H1 (cell line): ENCODE measurements around the gene SNX30. TPM values are rescaled to one million over a fixed set of nuclear protein-coding genes. Genes with fewer than 3 reads are reported as not detected.

Source experiments
- CTCF ChIA-PET: fragments of 300-600 bp; sonication (Branson Sonifier 250); formaldehyde crosslinking; loops from one replicate; lab custom pipeline; 2021; ENCODE audit not compliant: partially characterized antibody; lab: Charles Lee
- POLR2A ChIA-PET: fragments of 300-600 bp; sonication (Branson Sonifier 250); formaldehyde crosslinking; loops from one replicate; lab custom pipeline; 2021; ENCODE audit warnings: inconsistent platforms; ENCODE audit not compliant: partially characterized antibody; lab: Charles Lee
- DNase-seq, 2 experiments: peaks; one replicate each; pipeline versions ENCODE4 v3.0.0 to v3.0.0-alpha.2; 2010 to 2022; ENCODE audit warnings: low spot score in 2 of 2, low read depth in 1 of 2, mixed read lengths in 1 of 2
- FAIRE-seq: peaks from 2 replicates; lab custom pipeline; 2011; peaks lifted over from hg19 to GRCh38; lab: Jason Lieb, UNC
- H2AFZ ChIP-seq: 2 replicates; pipeline ENCODE4 v1.8.1; 2012; ENCODE audit warnings: low read length, inconsistent platforms
- H2AK5ac ChIP-seq: 2 replicates; pipeline ENCODE4 v1.6.1; 2013; ENCODE audit warnings: low read depth, low read length
- H2BK120ac ChIP-seq: replicated peaks from 2 replicates; pipeline ENCODE3; 2013; ENCODE audit warnings: low read depth, low read length, inconsistent platforms
- H2BK12ac ChIP-seq: 2 replicates; pipeline ENCODE4 v1.6.1; 2013; ENCODE audit warnings: low read depth, low read length
- H2BK15ac ChIP-seq: 2 replicates; pipeline ENCODE4 v1.6.1; 2013; ENCODE audit warnings: low read length
- H2BK20ac ChIP-seq: 2 replicates; pipeline ENCODE4 v1.6.1; 2013; ENCODE audit warnings: low read length
- H2BK5ac ChIP-seq: 2 replicates; pipeline ENCODE4 v1.6.1; 2013; ENCODE audit warnings: low read depth, low read length
- H3K14ac ChIP-seq: 2 replicates; pipeline ENCODE4 v1.6.1; 2013; ENCODE audit warnings: inconsistent platforms; ENCODE audit not compliant: insufficient read length
- H3K18ac ChIP-seq: 2 replicates; pipeline ENCODE4 v1.6.1; 2013; ENCODE audit warnings: low read length; ENCODE audit errors: extremely low read depth
- H3K23ac ChIP-seq: 2 replicates; pipeline ENCODE4 v1.6.1; 2013; ENCODE audit warnings: inconsistent platforms; ENCODE audit not compliant: insufficient read length
- H3K23me2 ChIP-seq: 2 replicates; pipeline ENCODE4 v1.6.1; 2013; ENCODE audit warnings: low read depth, low read length
- H3K27ac ChIP-seq: 2 replicates; pipeline ENCODE4 v1.6.1; 2011; ENCODE audit warnings: low read depth, low read length, inconsistent platforms
- H3K27me3 ChIP-seq, 4 experiments: replicated peaks in 1 of 4; 1 replicate in 1 of 4; 2 replicates in 3 of 4; pipeline versions ENCODE4 v1.6.1 to v1.8.1; 2011 to 2013; ENCODE audit warnings: low read length in 3 of 4, mild to moderate bottlenecking in 3 of 4, inconsistent platforms in 2 of 4, mixed read lengths in 2 of 4, moderate library complexity in 1 of 4; ENCODE audit not compliant: control insufficient read depth in 3 of 4, insufficient read depth in 3 of 4; ENCODE audit errors: extremely low read depth in 1 of 4
- H3K36me3 ChIP-seq, 4 experiments: 2 replicates each; pipeline versions ENCODE4 v1.6.1 to v1.8.1; 2011 to 2013; ENCODE audit warnings: mild to moderate bottlenecking in 4 of 4, low read length in 3 of 4, moderate library complexity in 2 of 4, control low read depth in 1 of 4, inconsistent platforms in 1 of 4; ENCODE audit not compliant: insufficient read depth in 4 of 4, control insufficient read depth in 2 of 4
- H3K4ac ChIP-seq: replicated peaks from 2 replicates; pipeline ENCODE3; 2013; ENCODE audit warnings: low read length, low read depth, mixed read lengths, inconsistent platforms; ENCODE audit not compliant: insufficient read length
- H3K4me1 ChIP-seq, 4 experiments: replicated peaks in 1 of 4; 1 replicate in 1 of 4; 2 replicates in 3 of 4; pipeline versions ENCODE4 v1.6.1 to v1.8.1; 2011 to 2013; ENCODE audit warnings: low read length in 3 of 4, inconsistent platforms in 2 of 4, mixed read lengths in 1 of 4; ENCODE audit not compliant: insufficient read depth in 4 of 4, control insufficient read depth in 3 of 4
- H3K4me2 ChIP-seq, 2 experiments: 2 replicates each; pipeline versions ENCODE4 v1.6.1 to v1.8.1; 2011 to 2013; ENCODE audit warnings: low read depth in 2 of 2, low read length in 2 of 2, control low read depth in 1 of 2, inconsistent platforms in 1 of 2, mild to moderate bottlenecking in 1 of 2; ENCODE audit not compliant: insufficient read depth in 1 of 2
- H3K4me3 ChIP-seq, 4 experiments: fragments of 200-600, 300-600 bp in 1 of 4; sonication (generic), shearing (Covaris generic), sonication (Bioruptor Twin) in 1 of 4; 2 replicates each; pipeline versions ENCODE4 v1.5.1 to v1.8.1; 2011 to 2016; ENCODE audit warnings: low read length in 4 of 4, low read depth in 3 of 4, control low read depth in 2 of 4, inconsistent platforms in 2 of 4, mild to moderate bottlenecking in 2 of 4, mixed read lengths in 1 of 4, moderate library complexity in 1 of 4; ENCODE audit not compliant: insufficient read depth in 2 of 4; ENCODE audit errors: extremely low read depth in 1 of 4
- H3K56ac ChIP-seq: replicated peaks from 2 replicates; pipeline ENCODE3; 2013; ENCODE audit warnings: low read depth, mild to moderate bottlenecking, mixed read lengths, low read length, inconsistent platforms; ENCODE audit not compliant: insufficient read length
- H3K79me1 ChIP-seq: 2 replicates; pipeline ENCODE4 v1.6.1; 2013; ENCODE audit warnings: low read depth, low read length, control low read depth
- H3K79me2 ChIP-seq, 2 experiments: 2 replicates each; pipeline versions ENCODE4 v1.6.1 to v1.8.1; 2012 to 2013; ENCODE audit warnings: low read length in 2 of 2, mild to moderate bottlenecking in 2 of 2, inconsistent platforms in 1 of 2; ENCODE audit not compliant: insufficient read depth in 2 of 2, control insufficient read depth in 1 of 2
- H3K9ac ChIP-seq, 4 experiments: replicated peaks in 1 of 4; 1 replicate in 1 of 4; 2 replicates in 3 of 4; pipeline versions ENCODE4 v1.6.1 to v1.8.1; 2011 to 2013; ENCODE audit warnings: low read depth in 3 of 4, low read length in 3 of 4, control low read depth in 2 of 4, mild to moderate bottlenecking in 2 of 4, moderate library complexity in 2 of 4, inconsistent platforms in 1 of 4; ENCODE audit errors: extremely low read depth in 1 of 4
- H3K9me3 ChIP-seq, 2 experiments: 2 replicates each; pipeline versions ENCODE4 v1.6.1 to v1.8.1; 2012 to 2013; ENCODE audit warnings: mild to moderate bottlenecking in 2 of 2, moderate library complexity in 2 of 2, control low read depth in 1 of 2, inconsistent platforms in 1 of 2, low read depth in 1 of 2, low read length in 1 of 2, mixed read lengths in 1 of 2; ENCODE audit not compliant: insufficient read depth in 2 of 2
- H4K20me1 ChIP-seq, 2 experiments: replicated peaks in 1 of 2; 2 replicates each; pipeline versions ENCODE3 to v1.8.1; 2011 to 2013; ENCODE audit warnings: inconsistent platforms in 2 of 2, low read length in 2 of 2, mild to moderate bottlenecking in 1 of 2; ENCODE audit not compliant: insufficient read depth in 2 of 2, control insufficient read depth in 1 of 2
- H4K5ac ChIP-seq: 2 replicates; pipeline ENCODE4 v1.6.1; 2013; ENCODE audit warnings: low read length, low read depth, mixed read lengths, inconsistent platforms; ENCODE audit not compliant: insufficient read length
- H4K8ac ChIP-seq: 2 replicates; pipeline ENCODE4 v1.8.0; 2013; ENCODE audit warnings: mild to moderate bottlenecking, moderate library complexity, low read length, inconsistent platforms; ENCODE audit not compliant: insufficient read depth; ENCODE audit errors: extremely low read depth
- H4K91ac ChIP-seq: replicated peaks from 2 replicates; pipeline ENCODE3; 2013; ENCODE audit warnings: low read length, mixed read lengths, inconsistent platforms; ENCODE audit not compliant: insufficient read length
- ASH2L ChIP-seq: fragments of 200-600, 300-600 bp; sonication (generic); IDR thresholded peaks from one replicate; pipeline ENCODE4 v1.7.1; 2017; ENCODE audit warnings: low read length
- ATF2 ChIP-seq: IDR thresholded peaks from 2 replicates; pipeline ENCODE4 v1.6.1; 2012; ENCODE audit warnings: low read length, inconsistent platforms
- ATF3 ChIP-seq: IDR thresholded peaks from 2 replicates; pipeline ENCODE4 v1.6.1; 2011; ENCODE audit warnings: low read depth, mild to moderate bottlenecking, low read length; ENCODE audit not compliant: insufficient read depth
- BACH1 ChIP-seq: IDR thresholded peaks from 2 replicates; pipeline ENCODE4 v1.6.1; 2012; ENCODE audit warnings: low read length, improper control_type of control experiment
- BCL11A ChIP-seq, 2 experiments: IDR thresholded peaks; one replicate each; pipeline ENCODE4 v1.6.1; 2011; ENCODE audit warnings: low read depth in 2 of 2, low read length in 2 of 2, mild to moderate bottlenecking in 2 of 2
- GTF2F1 ChIP-seq: IDR thresholded peaks from 2 replicates; pipeline ENCODE4 v1.6.1; 2012; ENCODE audit warnings: low read depth, low read length, improper control_type of control experiment, borderline replicate concordance
- JUND ChIP-seq: IDR thresholded peaks from 2 replicates; pipeline ENCODE4 v1.6.1; 2011; ENCODE audit warnings: mild to moderate bottlenecking, improper control_type of control experiment, low read length
- MAFK ChIP-seq: IDR thresholded peaks from 2 replicates; pipeline ENCODE4 v1.6.1; 2012; ENCODE audit warnings: low read depth, mild to moderate bottlenecking, improper control_type of control experiment, low read length
- RAD21 ChIP-seq, 2 experiments: IDR thresholded peaks in 1 of 2; conservative IDR thresholded peaks in 1 of 2; 2 replicates each; pipeline ENCODE4 v1.6.1; 2011; ENCODE audit warnings: low read depth in 2 of 2, low read length in 2 of 2, improper control_type of control experiment in 1 of 2, inconsistent platforms in 1 of 2, mild to moderate bottlenecking in 1 of 2, moderate library complexity in 1 of 2
- SP2 ChIP-seq: IDR thresholded peaks from 2 replicates; pipeline ENCODE4 v1.6.1; 2012; ENCODE audit warnings: mild to moderate bottlenecking, low read length, inconsistent platforms
- SRF ChIP-seq: IDR thresholded peaks from 2 replicates; pipeline ENCODE4 v1.6.1; 2011; ENCODE audit warnings: mild to moderate bottlenecking, low read depth, low read length, moderate library complexity
- TCF12 ChIP-seq: IDR thresholded peaks from 2 replicates; pipeline ENCODE4 v1.6.1; 2011; ENCODE audit warnings: low read depth, mild to moderate bottlenecking, low read length
- YY1 ChIP-seq: IDR thresholded peaks from 2 replicates; pipeline ENCODE4 v1.6.1; 2011; ENCODE audit warnings: low read depth, mild to moderate bottlenecking, low read length
- WGBS, 2 experiments: shearing (Covaris generic) in 1 of 2; methylation state at CpG; one replicate each; pipeline versions ENCODE4 v1.1.6 to v1.1.7; 2013 to 2015; ENCODE audit warnings: low lambda C conversion rate in 2 of 2, mixed read lengths in 2 of 2, inconsistent platforms in 1 of 2, low coverage in 1 of 2, missing lambda C conversion rate in 1 of 2; ENCODE audit not compliant: insufficient replicate concordance in 2 of 2, insufficient coverage in 1 of 2, insufficient read length in 1 of 2; ENCODE audit errors: extremely low coverage in 1 of 2, missing lambda C conversion rate in 1 of 2; 5-methylcytosine and 5-hydroxymethylcytosine counted together
- polyA plus RNA-seq, 7 experiments: library from polyadenylated mRNA; depleted of rRNA in 3 of 7; stranded (reverse) in 5 of 7; unstranded in 2 of 7; fragments of >200 nt in 5 of 7; fragments of 200-250 nt in 2 of 7; gene quantifications; 1 replicate in 5 of 7; 2 replicates in 1 of 7; 4 replicates in 1 of 7; pipeline versions ENCODE4 v1.2.1 to v1.2.3, GENCODE V29; 2011 to 2013; ENCODE audit warnings: missing spikeins in 2 of 7, mixed read lengths in 2 of 7
- total RNA-seq: library from RNA; stranded (reverse); fragmentation: NEBNext Ultra II Directional; extraction: Animal tissue kit (Norgen Biotek cat#: 25700); gene quantifications from 2 replicates; pipeline ENCODE4 v1.2.1, GENCODE V29; 2021

SNX30 gene
- total and polyA plus RNA-seq, 2 of the 8 experiments (the other 6 are each of a cell fraction or from before 2014, with no cell fraction given) = 4.0 to 12.2 TPM

GRCh38 chr9:112731971-112732370 lies 18.6 kb upstream of the SNX30 start:
- Histone ChIP-seq H2BK20ac (no peak overlapping the region), H3K27ac (no peak overlapping the region), H3K56ac (no peak overlapping the region), H3K4me1 (no peaks in the 10 kb centered on the region), H3K79me1 (no peaks in the 10 kb centered on the region), H4K20me1 (no peaks in the 10 kb centered on the region), H3K14ac (no peak overlapping the region), H3K23ac (no peak overlapping the region), H4K91ac (no peak overlapping the region), H2AFZ (no peak overlapping the region), H2BK5ac (no peak overlapping the region), H2BK15ac (no peak overlapping the region), H3K23me2 (no peaks in the 10 kb centered on the region), H2BK120ac (no peak overlapping the region), H2AK5ac (no peak overlapping the region), H3K4ac (no peak overlapping the region), H3K18ac (no peak overlapping the region), H3K9ac (no peak overlapping the region), H3K36me3 (no peaks in the 10 kb centered on the region), H4K5ac (no peak overlapping the region), H3K27me3 (no peaks in the 10 kb centered on the region), H3K4me3 (no peak overlapping the region), H3K79me2 (no peaks in the 10 kb centered on the region), H3K9me3 (no peaks in the 10 kb centered on the region), H2BK12ac (no peak overlapping the region), H3K4me2 (no peak overlapping the region), H4K8ac (no peak overlapping the region)
- FAIRE-seq (no peak), DNase-seq (no peak)
- 93% methylated on average over 7 of the region's 7 CpGs; no CpG with 5 or more reads in 1 of the 2 experiments for WGBS, 2 experiments
- ChIA-PET CTCF (interaction anchor here (0.9 to 3.7 kb wide), 4 partner anchors 8 to 59 kb away, joined by 3 to 13 read pairs (median 4); partner anchors contain the start of gene INIP), POLR2A (interaction anchor here (1.6 kb wide), 1 partner anchor 15 kb away, joined by 4 read pairs; the partner anchor contains the start of gene INIP)
- TF ChIP-seq BACH1 (no peak), ATF3 (no peak), GTF2F1 (no peak), JUND (no peak), SP2 (no peak), MAFK (no peak), BCL11A (IDR thresholded peaks at IDR 0.05; ENCODE audit: low read depth in 2 of 2, low read length in 2 of 2) (no peak), RAD21 (IDR thresholded peaks at IDR 0.05 in 1 of 2, conservative IDR thresholded peaks at IDR 0.05 in 1 of 2; ENCODE audit: low read depth in 2 of 2, low read length in 2 of 2) (no peak), ATF2 (no peak), TCF12 (no peak), YY1 (no peak), ASH2L (no peak), SRF (no peak)
